ENCODE data around the gene MYO9A.
"Not testable (repeated sequence)": the region's sequence is repeated elsewhere in the genome, so short reads cannot be mapped to it uniquely, and the experiment has no call there.

MYO9A gene

GRCh38 chr15:71939981-71940588, 177.9 kb downstream of the MYO9A start:
- no peak for DNase-seq

- no peak for DNase-seq
These were observed 180.2 kb downstream of the MYO9A start for GRCh38 chr15:71937650-71938311.

- no peak for DNase-seq
These were observed 183.5 kb downstream of the MYO9A start for GRCh38 chr15:71934446-71934845.

DNA sequence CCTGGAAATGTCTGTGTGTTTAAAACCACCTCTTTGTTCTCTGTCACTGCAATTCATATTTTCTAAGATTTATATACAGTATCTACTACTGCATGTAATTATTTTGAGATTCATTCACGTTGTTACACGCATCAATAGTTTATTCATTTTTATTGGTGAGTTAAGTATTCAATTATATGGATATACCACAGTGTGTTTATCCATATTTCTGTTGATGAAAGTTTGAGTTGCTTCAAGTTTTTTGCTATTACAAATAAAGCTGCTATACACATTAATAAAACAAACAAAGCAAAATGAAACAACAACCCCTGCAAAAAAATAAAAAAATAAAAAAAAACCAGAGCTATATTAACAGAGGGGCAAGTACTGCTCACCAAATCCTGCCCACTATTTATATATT, 185.3 kb downstream of the MYO9A start:
- DNase-seq = no peak

DNA sequence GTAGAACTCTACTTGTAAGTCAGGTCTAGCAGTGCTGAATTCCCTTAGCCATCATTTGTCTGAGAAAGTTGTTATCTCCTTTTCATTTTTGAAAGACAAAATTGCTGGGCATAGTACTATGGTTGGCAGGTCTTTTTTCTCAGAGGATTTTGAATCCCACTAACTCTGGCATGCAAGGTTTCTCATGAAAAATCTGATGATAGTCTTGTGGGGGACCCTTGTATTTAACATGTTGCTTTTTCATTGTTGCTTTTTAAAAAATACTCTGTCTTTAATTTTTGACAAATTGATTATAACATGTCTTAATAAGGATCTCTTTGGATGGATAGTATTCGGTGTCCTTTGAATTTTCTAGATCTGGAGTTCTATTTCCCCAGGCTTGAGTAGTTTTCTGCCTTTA, 186.7 kb downstream of the MYO9A start:
- no peak for DNase-seq

- no peak for DNase-seq
These were observed 192.8 kb downstream of the MYO9A start for GRCh38 chr15:71925145-71925544.

GRCh38 chr15:71921191-71921590, 196.8 kb downstream of the MYO9A start:
- no peak for DNase-seq

DNA sequence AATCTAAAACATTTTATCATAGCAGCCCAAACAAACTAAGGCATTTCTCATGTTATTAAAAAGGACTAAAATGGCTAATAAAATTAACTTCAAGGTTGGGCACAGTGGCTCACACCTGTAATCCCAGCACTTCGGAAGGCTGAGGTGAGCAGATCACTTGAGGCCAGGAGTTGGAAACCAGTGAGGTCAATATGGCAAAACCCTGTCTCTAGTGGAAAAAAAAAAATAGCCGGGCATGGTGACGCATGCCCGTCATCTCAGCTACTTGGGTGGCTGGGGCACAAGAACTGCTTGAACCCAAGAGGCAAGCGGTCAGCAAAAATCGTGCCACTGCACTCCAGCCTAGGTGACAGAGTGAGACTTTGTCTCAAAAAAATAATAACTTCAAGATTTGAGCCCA, 197.4 kb downstream of the MYO9A start:
- DNase-seq = no peak

GRCh38 chr15:71916834-71917233, 201.1 kb downstream of the MYO9A start:
- no peak for DNase-seq

DNA sequence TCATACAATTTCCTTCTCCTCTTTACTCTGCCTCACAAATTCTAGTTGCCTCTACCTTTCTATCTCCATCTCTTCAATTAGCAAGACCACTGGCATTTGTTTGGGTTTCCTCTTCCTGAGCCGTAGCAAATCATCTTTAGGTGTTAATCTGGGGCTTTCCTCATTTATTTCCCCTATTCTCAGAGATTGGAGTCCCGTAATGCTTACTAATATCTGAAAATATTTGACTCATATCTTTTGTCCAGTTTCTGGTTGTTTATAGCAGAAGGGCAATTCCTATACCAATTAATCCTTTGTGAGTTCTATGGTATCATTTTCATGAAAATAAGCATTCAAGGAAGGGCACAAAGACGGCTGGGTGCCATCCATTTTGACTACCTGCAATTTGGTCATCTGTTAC, 203.9 kb downstream of the MYO9A start:
- DNase-seq = no peak

DNA sequence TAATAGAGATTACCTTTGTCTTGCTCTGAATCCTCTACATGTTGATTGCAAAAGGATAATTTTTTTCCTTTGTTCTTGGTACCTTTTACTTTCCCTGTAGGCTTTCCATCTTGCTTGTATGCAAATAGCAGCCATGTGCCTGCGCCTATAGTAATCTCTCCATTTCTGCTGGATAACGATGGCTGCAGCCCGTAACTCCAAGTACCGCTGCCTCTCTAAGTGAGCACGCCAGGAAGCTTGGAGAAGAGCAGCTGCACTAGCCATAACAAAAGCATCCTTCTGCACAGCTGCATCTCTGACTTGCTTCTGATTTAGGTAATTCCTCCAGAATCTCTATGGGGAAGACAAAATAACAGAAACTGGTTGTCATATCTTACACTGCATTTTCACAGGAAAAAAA, 218.3 kb downstream of the MYO9A start:
- DNase-seq = no peak

DNA sequence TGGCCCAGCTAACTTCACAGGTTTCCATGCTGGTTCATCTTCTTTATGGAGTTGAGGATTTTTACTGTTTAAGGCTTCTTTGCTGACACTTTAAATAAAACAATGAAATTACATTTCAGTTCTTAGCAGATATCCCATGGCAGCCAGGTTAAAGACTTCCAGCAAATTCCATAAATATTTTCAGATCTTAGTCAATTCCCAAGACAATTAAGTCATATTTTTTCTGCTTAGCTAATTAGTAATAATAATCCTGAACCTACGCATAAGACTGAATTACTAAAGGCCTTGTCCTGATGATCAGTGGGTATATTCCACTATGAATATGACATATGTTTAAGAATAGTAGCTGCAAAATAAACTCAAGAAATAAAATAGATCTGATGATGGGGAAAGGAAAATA, 224.3 kb downstream of the MYO9A start:
- no peak for DNase-seq

- DNase-seq = no peak
These were observed 225.6 kb downstream of the MYO9A start for GRCh38 chr15:71892335-71892734.

- DNase-seq = no peak
These were observed 226.9 kb downstream of the MYO9A start for GRCh38 chr15:71891026-71891425.

- DNase-seq = no peak
These were observed 228.0 kb downstream of the MYO9A start for GRCh38 chr15:71889947-71890346.

GRCh38 chr15:71889385-71889784, 228.6 kb downstream of the MYO9A start:
- DNase-seq = no peak

DNA sequence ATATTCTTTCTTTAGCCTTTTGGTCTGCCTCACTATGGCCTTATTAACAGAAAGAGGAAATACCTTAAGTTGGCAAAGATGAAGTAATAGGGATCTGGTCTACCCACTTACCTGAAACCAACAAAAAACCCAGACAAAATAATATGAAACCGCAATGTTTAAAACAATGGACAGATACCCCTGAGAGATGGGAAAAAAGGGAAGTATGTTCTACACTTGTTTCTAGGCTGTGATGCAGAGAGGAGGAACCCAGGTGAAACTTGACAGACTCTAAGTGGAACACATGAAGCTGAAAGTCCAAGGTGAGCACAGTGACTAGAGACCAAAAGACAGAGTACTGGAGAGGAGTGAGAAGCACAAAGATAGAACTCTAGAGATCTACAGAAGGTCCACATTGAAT, 229.2 kb downstream of the MYO9A start:
- no peak for DNase-seq

GRCh38 chr15:71885390-71885789, 232.6 kb downstream of the MYO9A start:
- DNase-seq = no peak

DNA sequence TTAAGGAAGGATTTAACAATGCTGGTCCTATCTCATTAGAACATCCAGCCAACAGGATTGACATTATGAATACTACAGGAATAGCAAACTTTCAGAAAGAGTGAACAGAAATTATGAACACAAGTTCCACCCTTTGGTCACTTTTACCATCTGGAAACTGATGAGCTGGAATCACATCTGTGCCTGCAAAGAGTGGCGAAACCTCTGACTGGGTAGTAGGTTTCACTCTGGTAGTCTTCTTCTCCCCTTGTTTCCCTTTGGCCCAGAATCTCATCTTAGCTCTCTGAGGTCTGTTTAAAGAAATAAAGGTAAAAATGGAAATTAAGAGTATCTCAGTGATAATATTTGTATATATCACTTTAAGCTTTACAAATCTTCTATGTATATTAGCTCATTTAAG, 234.5 kb downstream of the MYO9A start:
- DNase-seq = no peak

GRCh38 chr15:71880276-71880675, 237.7 kb downstream of the MYO9A start:
- DNase-seq = no peak

GRCh38 chr15:71874245-71874644, 243.7 kb downstream of the MYO9A start:
- no peak for DNase-seq

- DNase-seq = not testable (repeated sequence)
These were observed 259.7 kb downstream of the MYO9A start for GRCh38 chr15:71858232-71858631.

GRCh38 chr15:71853543-71853942, 264.4 kb downstream of the MYO9A start:
- DNase-seq = no peak

DNA sequence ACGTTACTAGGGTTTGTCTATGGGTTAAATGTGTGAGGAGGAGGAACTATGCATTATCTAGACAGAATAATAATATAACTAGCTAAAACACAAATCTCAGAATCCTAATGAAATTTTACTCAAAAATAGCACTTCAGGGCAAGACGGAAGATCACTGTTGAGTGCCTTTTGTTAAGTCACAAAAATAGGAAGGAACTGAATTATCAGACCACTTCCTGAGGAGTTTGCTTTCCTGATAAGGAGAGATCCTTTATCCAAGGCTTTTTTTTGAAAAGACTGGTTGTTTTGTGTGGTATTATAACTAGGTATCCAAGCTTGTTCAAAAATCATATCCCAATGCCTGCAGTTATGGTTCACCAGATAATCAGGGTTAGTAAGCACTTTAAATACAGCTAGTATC, 273.0 kb downstream of the MYO9A start:
- DNase-seq = no peak

GRCh38 chr15:71841563-71841962, 276.4 kb downstream of the MYO9A start:
- DNase-seq = no peak

Measured in NCI-H345 (cell line).